A549 (cell line): ENCODE data around the gene ZNF540. TPM values are rescaled to one million over a fixed set of nuclear protein-coding genes. Genes with fewer than 3 reads are reported as not detected.

ENCODE experiments used
- ATAC-seq, 2 experiments: fragments of 200-7000 bp in 1 of 2; fragments of >200 bp in 1 of 2; cut with Nextera tagmentation in 1 of 2; cut with Tn5 transposase in 1 of 2; 3 replicates each; pipeline versions ENCODE4 v1.8.0 to v1.9.1; 2018 to 2020; ENCODE audit warnings: mild to moderate bottlenecking in 1 of 2, moderate library complexity in 1 of 2
- CTCF ChIA-PET: fragments of 300-600 bp; sonication (Branson Sonifier 250); formaldehyde crosslinking; extraction: SDS; loops from one replicate; lab custom pipeline; 2021; ENCODE audit warnings: antibody characterized with exemption, inconsistent platforms; lab: Yijun Ruan, JAX
- POLR2A ChIA-PET: fragments of 350-600 bp; formaldehyde crosslinking; extraction: SDS; loops from one replicate; lab custom pipeline; 2021; ENCODE audit warnings: antibody characterized with exemption, inconsistent platforms; lab: Yijun Ruan, JAX
- DNase-seq, 2 experiments: peaks; one replicate each; pipeline versions ENCODE4 v3.0.0 to v3.0.0-alpha.2; 2011 to 2016; ENCODE audit warnings: low read depth in 1 of 2, low spot score in 1 of 2
- FAIRE-seq: peaks from 2 replicates; lab custom pipeline; 2011; peaks lifted over from hg19 to GRCh38; lab: Jason Lieb, UNC
- H3K27ac ChIP-seq, 2 experiments: fragments of >200 bp; sonication (Bioruptor Twin); formaldehyde crosslinking; 3 replicates each; pipeline ENCODE4 v1.5.1; 2016 to 2017
- H3K4me1 ChIP-seq: fragments of >200 bp; sonication (Bioruptor Twin); formaldehyde crosslinking; 3 replicates; pipeline ENCODE4 v1.6.1; 2016
- H3K4me2 ChIP-seq: fragments of >200 bp; sonication (Bioruptor Twin); formaldehyde crosslinking; 3 replicates; pipeline ENCODE4 v1.6.1; 2016
- H3K4me3 ChIP-seq: fragments of >200 bp; sonication (Bioruptor Twin); formaldehyde crosslinking; 3 replicates; pipeline ENCODE4 v1.5.1; 2016
- H3K9me3 ChIP-seq: fragments of >200 bp; sonication (Bioruptor Twin); formaldehyde crosslinking; 3 replicates; pipeline ENCODE4 v1.6.1; 2016
- BHLHE40 ChIP-seq: IDR thresholded peaks from 2 replicates; pipeline ENCODE4 v1.6.1; 2012; ENCODE audit warnings: low read depth, low read length, inconsistent platforms
- CBX2 ChIP-seq: fragments of 200-600 bp; sonication (generic); IDR thresholded peaks from 2 replicates; pipeline ENCODE4 v1.6.1; 2016; ENCODE audit warnings: low read depth, mild to moderate bottlenecking, borderline replicate concordance
- CTCF ChIP-seq: fragments of >200 bp; sonication (Bioruptor Twin); formaldehyde crosslinking; IDR thresholded peaks from 3 replicates; pipeline ENCODE4 v1.5.1; 2016
- GATA3 ChIP-seq: IDR thresholded peaks from 2 replicates; pipeline ENCODE4 v1.6.1; 2012; ENCODE audit warnings: borderline replicate concordance
- HEYL ChIP-seq: fragments of 250-450 bp; sonication (Bioruptor Pico); IDR thresholded peaks from 2 replicates; pipeline ENCODE4 v1.8.0; 2021; ENCODE audit warnings: mild to moderate bottlenecking, moderate library complexity
- HOXA7 ChIP-seq: fragments of 250-450 bp; sonication (Bioruptor Pico); IDR thresholded peaks from 2 replicates; pipeline ENCODE4 v1.5.0; 2020; ENCODE audit warnings: mild to moderate bottlenecking, moderate library complexity
- HOXB5 ChIP-seq: fragments of 250-450 bp; sonication (Bioruptor Pico); IDR thresholded peaks from 2 replicates; pipeline ENCODE4 v1.5.0; 2020; ENCODE audit warnings: mild to moderate bottlenecking, moderate library complexity
- KDM1A ChIP-seq: fragments of 200-600 bp; sonication (generic); IDR thresholded peaks from 2 replicates; pipeline ENCODE4 v1.6.1; 2016; ENCODE audit warnings: low read depth, mild to moderate bottlenecking
- MAX ChIP-seq: IDR thresholded peaks from 2 replicates; pipeline ENCODE4 v1.6.1; 2012
- MAZ ChIP-seq: fragments of 150-350 bp; IDR thresholded peaks from 2 replicates; pipeline ENCODE4 v1.6.1; 2014; ENCODE audit warnings: antibody characterized with exemption, low read depth, low read length, borderline replicate concordance
- MYC ChIP-seq: IDR thresholded peaks from 2 replicates; pipeline ENCODE4 v1.6.1; 2012; ENCODE audit warnings: mild to moderate bottlenecking, inconsistent platforms, low read length, improper control_type of control experiment, borderline replicate concordance
- NR3C1 ChIP-seq: fragments of >200 bp; sonication (Bioruptor Twin); formaldehyde crosslinking; IDR thresholded peaks from 3 replicates; pipeline ENCODE4 v1.6.1; 2017
- PBX3 ChIP-seq: IDR thresholded peaks from 2 replicates; pipeline ENCODE4 v1.6.1; 2012
- RARB ChIP-seq: fragments of 250-450 bp; sonication (Bioruptor Pico); IDR thresholded peaks from 2 replicates; pipeline ENCODE4 v1.8.0; 2021; ENCODE audit warnings: mild to moderate bottlenecking, moderate library complexity
- SMC3 ChIP-seq: fragments of >200 bp; sonication (Bioruptor Twin); formaldehyde crosslinking; IDR thresholded peaks from 3 replicates; pipeline ENCODE4 v1.6.1; 2018; ENCODE audit warnings: inconsistent platforms
- ZSCAN20 ChIP-seq: fragments of 250-450 bp; sonication (Bioruptor Pico); IDR thresholded peaks from 2 replicates; pipeline ENCODE4 v1.8.0; 2022; ENCODE audit warnings: mild to moderate bottlenecking, moderate library complexity
- WGBS: methylation state at CpG from one replicate; pipeline ENCODE4 v1.1.6; 2017; ENCODE audit errors: missing lambda C conversion rate; 5-methylcytosine and 5-hydroxymethylcytosine counted together
- polyA plus RNA-seq, 4 experiments: library from polyadenylated mRNA; depleted of rRNA in 3 of 4; stranded (reverse); fragments of >200 nt; fragmentation: RNase III in 1 of 4; extraction: RNeasy Plus Mini Kit Qiagen cat#74134 plus additional on column Dnase treatment in 1 of 4; gene quantifications; 2 replicates in 3 of 4; 3 replicates in 1 of 4; pipeline ENCODE4 v1.2.3, GENCODE V29; 2011 to 2017

ZNF540 gene
- polyA plus RNA-seq, 2 of the 4 experiments (the other 2 are of a cell fraction), result 0.13 to 0.39 TPM

DNA sequence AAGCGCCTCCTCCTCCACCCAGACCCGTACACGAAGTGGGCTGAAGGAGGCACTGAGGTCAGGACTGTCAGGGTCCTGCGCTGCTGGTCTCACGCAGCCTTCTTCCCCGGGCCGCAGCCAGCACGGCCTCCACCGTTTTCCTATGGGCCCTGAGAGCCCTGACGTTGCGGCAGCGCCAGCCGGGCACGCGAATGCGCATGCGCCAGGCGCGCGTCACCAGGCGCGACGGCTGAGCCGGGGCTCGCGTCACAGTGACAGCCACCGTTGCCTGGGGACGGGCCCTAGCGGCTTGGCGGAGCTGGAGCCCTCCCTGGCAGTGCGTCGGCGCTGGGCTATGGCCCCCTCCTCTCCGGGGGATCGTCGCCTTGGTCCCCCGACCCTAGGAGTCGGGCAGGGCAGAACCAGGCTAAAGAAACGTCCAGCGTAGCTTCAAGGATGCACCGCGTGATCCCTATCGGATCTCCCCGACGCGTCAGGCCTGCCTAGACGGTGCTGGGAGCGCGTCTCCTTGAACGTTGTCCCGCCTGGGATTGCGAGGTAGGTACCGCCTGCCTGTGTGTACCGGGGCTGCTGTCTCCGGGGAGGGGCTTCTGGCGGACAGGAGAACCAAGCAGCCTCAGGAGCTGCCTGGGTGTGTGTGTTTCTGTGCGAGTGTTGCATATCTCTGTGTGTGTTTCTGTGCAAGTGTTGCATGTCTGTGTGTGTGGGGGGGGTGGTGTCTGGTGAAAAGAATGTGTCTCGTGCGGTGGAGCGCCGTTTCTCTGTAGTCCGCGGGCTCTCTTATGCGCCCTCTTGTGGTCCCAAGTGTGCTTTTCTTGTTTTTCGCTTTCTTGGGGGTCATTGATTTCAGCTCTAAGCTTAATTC is 43.3 kb upstream of the ZNF540 start:
- ChIA-PET CTCF (no interaction called here), POLR2A (interaction anchor here (0.6 kb wide), 1 partner anchor 82 kb away, joined by 6 read pairs; no protein-coding TSS in a partner anchor)
- no peak overlapping the region for H3K4me3 ChIP-seq
- 65% methylated on average over 65 of the region's 65 CpGs for WGBS
- no peaks in the 10 kb centered on the region for H3K4me1 ChIP-seq
- no peak overlapping the region for H3K4me2 ChIP-seq
- no peak for TF ChIP-seq RARB (CRISPR knock-in tag)
- TF ChIP-seq MAX, result no peak
- TF ChIP-seq NR3C1, result no peak
- no peak for TF ChIP-seq HEYL
- TF ChIP-seq, all 56 proteins: peak for 0
- ATAC-seq (no peak; a peak in 1 of 6 replicates), DNase-seq (no peak), FAIRE-seq (no peak)
- peaks cover 95% of the 10 kb centered on the region for H3K9me3 ChIP-seq
- no peak overlapping the region for H3K27ac ChIP-seq

DNA sequence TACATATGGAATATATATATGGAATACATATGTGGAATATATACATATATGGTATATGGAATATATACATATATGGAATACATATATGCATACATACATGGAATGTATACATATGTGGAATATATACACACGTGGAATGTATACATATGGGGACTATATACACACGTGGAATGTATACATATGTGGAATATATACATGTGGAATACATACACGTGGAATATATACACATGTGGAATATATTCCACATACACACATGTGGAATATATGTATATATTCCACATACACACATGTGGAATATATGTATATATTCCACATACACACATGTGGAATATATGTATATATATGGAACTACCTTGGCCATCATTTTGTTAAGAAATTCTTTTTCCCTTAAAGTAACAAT is 31.2 kb upstream of the ZNF540 start:
- no peak for TF ChIP-seq CBX2
- no peak for TF ChIP-seq HOXB5
- TF ChIP-seq HOXA7 (CRISPR knock-in tag), result no peak
- no peak for TF ChIP-seq MAX
- no peak for TF ChIP-seq NR3C1
- no peak for TF ChIP-seq PBX3
- no peak for TF ChIP-seq BHLHE40
- TF ChIP-seq SMC3, result no peak
- TF ChIP-seq MAZ, result no peak
- DNase-seq, result no peak
- FAIRE-seq, result no peak
- no peak overlapping the region for H3K4me3 ChIP-seq
- no peak overlapping the region for H3K27ac ChIP-seq
- 5% methylated on average over 3 of the region's 3 CpGs for WGBS
- ChIA-PET POLR2A (no interaction called here), CTCF (interaction anchor here (0.5 to 0.6 kb wide), 2 partner anchors 114 to 609 kb away, joined by 3 to 5 read pairs; no protein-coding TSS in a partner anchor)
- no peak overlapping the region for H3K4me2 ChIP-seq
- H3K9me3 ChIP-seq, result peaks cover 100% of the 10 kb centered on the region
- no peaks in the 10 kb centered on the region for H3K4me1 ChIP-seq
- no peak for ATAC-seq

DNA sequence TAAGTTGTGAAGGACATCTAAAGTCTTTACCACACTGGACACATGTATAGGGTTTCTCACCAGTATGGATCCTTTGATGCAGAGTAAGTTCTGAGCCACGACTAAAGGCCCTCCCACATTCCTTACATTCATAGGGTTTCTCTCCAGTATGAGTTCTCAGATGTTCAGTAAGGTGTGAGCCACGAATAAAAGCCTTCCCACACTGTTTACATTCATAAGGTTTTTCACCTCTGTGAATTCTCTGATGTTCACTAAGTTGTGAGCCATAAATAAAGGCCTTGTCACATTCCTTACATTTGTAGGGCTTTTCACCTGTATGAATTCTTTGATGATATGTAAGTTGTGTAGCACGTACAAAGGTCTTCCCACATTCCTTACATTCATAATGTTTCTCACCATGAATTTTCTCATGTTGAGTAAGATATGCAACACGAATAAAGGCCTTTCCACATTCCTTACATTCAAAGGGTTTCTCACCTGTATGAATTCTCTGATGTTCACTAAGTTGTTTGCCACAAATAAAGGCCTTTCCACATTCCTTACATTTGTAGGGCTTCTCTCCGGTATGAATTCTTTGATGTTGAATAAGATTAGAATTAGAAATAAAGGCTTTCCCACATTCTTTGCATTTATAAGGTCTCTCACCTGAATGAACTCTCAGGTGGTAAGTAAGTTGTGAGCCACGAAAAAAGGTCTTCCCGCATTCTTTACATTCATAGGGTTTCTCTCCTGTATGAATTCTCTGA is 29.9 kb upstream of the ZNF540 start:
- ATAC-seq, result no peak
- no peaks in the 10 kb centered on the region for H3K4me1 ChIP-seq
- no peak for DNase-seq
- no peak overlapping the region for H3K4me2 ChIP-seq
- CTCF ChIA-PET, result no interaction called here
- H3K4me3 ChIP-seq, result no peak overlapping the region
- peaks cover 100% of the 10 kb centered on the region for H3K9me3 ChIP-seq
- H3K27ac ChIP-seq, result no peak overlapping the region
- peak; percentile 93 for FAIRE-seq
- no peak for TF ChIP-seq MYC
- no peak for TF ChIP-seq ZSCAN20 (CRISPR knock-in tag)
- no peak; the same call in 1 of the 2 replicates for TF ChIP-seq KDM1A
- TF ChIP-seq GATA3, result peak; percentile 60; the same call in 1 of the 2 replicates
- TF ChIP-seq HEYL, result no peak
- no peak for TF ChIP-seq CTCF
- 18% methylated on average over 7 of the region's 7 CpGs for WGBS
- POLR2A ChIA-PET, result no interaction called here
